ENCODE data around the gene SLC9A3.

DNA sequence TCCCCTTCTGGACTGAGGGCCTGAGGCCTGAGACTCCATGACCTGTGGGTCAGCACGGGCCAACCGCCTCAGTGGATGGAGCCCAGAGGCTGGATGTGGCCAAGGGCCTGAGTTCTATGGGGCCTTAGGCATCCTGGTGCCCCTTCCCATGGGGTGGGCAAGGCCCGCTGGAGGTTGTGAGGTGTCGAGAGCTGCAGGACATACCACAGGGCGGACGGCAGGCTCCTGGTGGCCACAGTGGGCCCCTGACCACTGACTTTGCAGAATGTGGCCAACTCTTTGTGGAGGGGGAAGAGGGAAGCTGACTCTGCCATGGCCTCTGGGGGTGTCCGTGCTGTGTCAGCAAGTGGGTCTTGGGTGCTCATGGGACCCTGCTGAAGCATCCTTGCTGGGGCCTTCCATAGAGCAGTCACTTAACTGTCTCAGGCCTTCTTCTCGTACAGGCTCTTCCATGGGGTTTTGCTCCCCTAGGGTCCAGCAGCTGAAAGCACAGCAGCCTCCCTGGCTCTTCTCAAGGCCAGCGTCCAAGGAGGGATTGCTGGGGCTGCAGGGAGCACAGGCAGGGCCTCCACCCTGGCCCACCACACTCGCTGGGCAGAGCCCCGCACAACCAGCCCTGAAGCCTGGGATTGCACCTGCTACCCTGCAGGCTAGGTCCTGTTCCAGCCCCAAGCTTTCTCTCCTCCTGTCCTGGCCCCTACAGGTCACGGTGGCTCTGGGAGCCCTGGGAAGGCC, 21.6 kb upstream of the SLC9A3 start:
- TF ChIP-seq CTCF (IDR thresholded peaks at IDR 0.05) (no peak), ZFX (IDR thresholded peaks at IDR 0.05; ENCODE audit: borderline replicate concordance) (no peak)

All from 22Rv1 (cell line).